ENCODE measurements around the gene ZCWPW1.

The ZCWPW1 gene

GRCh38 chr7:100432053-100432452, 3.5 kb upstream of the ZCWPW1 start:
- DNase-seq = no peak

- no peak for DNase-seq
Observed at GRCh38 chr7:100431286-100431735, 2.8 kb upstream of the ZCWPW1 start.

GRCh38 chr7:100430493-100431285, 2.2 kb upstream of the ZCWPW1 start:
- no peak for DNase-seq

DNA sequence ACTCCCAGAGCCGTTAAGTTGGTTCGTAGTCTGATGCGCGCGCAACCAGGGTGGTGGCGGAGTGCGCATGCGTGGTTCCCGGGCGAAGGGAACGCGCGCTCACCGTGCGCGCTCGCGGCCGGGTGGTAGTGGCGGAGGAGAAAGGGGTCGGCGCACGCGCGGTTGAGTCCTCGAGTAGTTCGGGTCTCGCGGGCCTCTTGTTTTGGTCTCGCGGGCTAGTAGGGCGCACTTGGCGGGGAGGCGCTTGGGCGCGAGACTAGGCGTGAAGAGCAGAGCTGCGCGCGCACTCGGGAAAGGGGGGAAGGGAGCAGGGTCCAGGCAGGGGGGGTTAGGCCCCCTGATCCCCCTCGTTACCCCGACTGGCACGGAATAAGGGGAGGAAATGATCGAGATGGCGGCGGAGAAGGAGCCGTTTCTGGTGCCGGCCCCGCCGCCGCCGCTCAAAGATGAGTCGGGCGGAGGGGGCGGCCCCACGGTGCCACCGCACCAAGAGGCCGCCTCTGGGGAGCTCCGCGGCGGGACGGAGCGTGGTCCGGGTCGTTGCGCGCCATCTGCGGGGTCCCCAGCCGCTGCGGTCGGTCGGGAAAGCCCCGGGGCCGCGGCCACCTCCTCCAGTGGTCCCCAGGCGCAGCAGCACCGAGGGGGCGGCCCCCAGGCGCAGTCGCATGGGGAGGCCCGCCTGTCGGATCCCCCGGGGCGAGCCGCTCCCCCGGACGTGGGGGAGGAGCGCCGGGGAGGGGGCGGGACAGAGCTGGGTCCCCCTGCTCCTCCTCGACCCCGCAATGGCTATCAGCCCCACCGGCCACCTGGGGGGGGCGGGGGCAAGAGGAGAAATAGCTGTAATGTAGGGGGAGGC, 1.4 kb upstream of the ZCWPW1 start, which contains the start of gene MEPCE:
Gene MEPCE (plus strand): TSS at position 195 of the 856 bp plus-strand sequence. CDS start 188 bp downstream, at position 383.
- peak; percentile 87 to 95 for DNase-seq

DNA sequence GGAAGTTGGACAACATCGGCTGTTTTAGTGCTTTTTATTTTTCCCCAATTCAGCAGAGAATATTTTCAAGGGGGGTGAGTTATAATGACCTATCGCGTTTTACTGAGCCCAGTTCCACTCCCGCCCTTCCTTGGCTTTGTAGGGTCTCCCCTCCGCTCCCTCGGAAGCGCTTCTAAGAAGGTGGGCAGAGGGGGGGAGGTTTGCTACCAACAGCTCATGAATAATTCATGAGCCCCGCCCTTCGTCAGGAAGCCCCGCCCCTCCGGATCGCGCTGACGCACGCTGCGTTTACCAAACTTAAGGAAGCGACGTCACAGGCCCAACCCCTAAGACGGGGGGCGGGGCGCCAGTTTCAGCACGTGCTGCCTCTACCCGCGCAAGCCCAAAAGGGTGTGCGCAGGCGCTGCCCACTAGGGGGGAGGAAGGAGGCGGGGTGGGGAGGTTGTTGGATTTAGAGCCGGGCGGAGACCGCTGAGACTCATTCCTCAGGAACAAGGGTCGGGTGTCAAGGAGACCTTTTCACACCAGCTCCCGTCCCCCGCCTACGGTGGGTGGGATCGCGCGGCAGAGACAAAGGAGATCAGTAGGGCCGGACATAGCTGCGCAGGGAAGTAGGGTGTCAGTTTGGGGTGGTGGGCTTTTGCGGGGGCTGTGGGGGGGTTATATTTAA, 599 bp upstream of the ZCWPW1 start:
- DNase-seq = peak; percentile 96 to 99

DNA sequence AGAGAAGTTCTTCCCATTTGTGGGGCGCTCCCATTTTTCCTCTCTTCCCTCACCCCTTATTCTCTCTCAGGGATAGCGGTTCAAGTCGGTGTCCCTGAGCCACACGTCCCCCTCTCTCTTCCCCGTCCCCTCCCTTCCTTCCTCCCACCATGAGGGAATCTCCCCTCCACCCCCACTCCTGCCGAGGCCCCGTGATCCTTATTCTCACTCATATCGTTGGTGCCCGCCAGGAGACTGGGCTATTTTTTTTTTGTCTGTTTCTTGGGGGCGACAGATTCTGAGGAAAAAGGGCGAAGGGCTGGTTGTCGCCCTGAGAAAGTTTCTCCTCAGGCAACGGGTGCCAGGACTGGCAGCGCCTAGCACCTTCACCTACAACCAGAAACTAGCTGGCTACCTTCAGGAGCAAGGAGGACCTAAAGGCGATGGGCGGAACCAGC, 723 bp downstream of the ZCWPW1 start:
- DNase-seq = no peak

- no peak for DNase-seq
Observed at GRCh38 chr7:100426516-100426915, 2.0 kb downstream of the ZCWPW1 start.

GRCh38 chr7:100425347-100425746, 3.2 kb downstream of the ZCWPW1 start:
- DNase-seq = no peak

- DNase-seq = no peak
Observed at GRCh38 chr7:100423315-100423714, 5.2 kb downstream of the ZCWPW1 start.

GRCh38 chr7:100419660-100420226, 8.8 kb downstream of the ZCWPW1 start:
- DNase-seq = no peak

DNA sequence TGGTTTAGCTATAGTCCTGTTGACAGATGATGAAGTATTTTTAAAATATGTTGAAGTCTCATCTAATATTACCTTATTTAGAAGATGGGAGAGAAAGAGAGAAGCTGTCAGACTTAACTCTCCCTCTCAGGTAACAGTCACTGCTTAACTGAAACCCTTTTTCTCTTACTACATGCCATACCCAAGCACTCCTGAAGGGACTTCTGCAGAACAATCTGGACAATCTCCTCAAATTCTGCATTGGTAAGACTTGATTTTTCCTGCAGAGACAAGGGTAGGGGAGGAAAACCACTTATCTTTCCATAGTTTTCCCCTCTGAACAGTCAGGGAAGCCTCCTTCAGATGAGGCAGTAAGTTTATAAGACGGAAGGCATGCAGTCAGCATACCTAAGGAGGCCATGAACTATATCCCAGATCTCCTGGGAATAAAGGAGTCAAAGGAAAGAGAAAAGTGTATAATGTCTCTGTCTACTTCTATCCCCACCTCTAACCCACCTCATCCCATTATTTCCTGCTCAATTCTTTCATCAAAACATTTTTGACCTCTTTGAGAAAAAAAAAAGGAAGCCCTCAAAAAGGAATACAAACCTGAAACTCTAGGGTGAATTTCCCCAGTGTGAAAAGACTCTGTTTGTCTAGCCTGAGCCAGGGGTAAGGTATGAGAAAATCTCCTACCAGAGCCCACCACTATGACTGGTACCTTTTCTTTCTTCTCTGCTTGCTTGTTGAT, 9.4 kb downstream of the ZCWPW1 start:
- DNase-seq = no peak

DNA sequence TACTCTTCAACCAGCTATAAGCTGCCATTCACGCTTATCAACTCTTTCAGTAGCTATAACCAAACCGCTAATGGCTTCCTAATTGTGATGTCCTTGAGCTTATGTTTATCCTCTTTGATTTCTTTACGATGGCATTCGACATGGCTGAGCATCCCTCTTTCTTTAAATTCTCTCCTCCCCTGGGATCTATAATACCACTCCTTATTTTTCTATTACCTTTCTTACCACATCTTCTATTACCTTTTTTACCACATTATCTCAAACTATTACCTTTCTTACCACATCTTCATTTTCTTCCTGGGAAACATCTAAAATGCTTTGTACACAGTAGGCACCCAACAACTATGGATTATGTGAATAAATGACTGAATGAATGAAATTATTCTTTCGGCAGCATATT, 13.1 kb downstream of the ZCWPW1 start:
- DNase-seq = no peak

DNA sequence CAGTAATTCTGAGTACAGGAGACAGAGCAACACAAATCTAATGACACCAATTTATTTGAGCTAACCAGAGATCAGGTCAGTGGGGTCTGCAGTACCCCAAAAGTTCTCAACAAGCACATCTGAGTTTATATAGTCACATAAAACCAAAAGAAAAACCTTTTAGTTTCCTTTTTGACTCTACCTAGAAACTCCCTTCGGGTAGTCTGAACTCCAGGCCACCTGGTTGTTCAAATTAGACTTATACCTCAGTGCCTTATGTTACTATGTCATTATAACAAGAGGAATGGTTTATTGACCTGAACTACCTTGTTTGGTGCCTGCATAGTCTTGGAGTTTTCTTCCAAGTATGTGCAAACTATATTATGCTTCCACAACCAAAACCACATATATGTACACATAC, 14.6 kb downstream of the ZCWPW1 start:
- no peak for DNase-seq

DNA sequence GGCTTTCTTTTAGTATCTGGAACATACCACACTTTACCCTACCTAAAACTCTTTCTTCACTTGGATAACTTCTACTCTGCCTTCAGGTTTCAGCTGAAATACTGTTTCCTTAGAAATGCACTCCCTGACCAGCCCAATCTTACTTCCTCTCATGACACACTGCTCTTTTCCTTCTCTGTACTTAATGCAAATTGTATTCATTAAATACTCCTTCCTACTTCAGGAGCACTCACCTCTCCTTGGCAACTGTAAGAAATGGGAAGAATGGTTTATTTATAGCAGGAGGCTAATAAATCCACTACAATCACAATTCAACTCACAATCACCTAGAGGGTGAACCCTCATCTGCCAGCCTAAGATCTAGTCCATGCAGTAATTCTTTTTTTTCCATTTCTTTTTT, 15.2 kb downstream of the ZCWPW1 start:
- DNase-seq = no peak

DNA sequence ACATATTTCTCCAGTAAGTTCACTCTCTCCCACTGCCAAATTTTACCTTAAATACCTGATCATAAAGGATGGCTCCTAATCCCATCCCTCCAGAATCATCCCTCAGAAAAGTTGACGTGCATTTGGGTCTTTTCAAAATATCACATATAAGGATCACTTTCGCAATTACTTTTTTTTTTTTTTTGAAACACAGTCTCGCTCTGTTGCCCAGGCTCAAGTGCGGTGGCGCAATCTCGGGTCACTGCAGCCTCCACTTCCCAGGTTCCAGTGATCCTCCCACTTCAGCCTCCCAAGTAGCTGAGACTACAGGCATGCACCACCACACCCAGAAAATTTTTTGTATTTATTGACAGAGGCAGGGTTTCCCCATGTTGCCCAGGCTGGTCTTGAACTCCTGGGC, 17.4 kb downstream of the ZCWPW1 start:
- DNase-seq = no peak

- peak; percentile 16 to 57 for DNase-seq
Observed at GRCh38 chr7:100407285-100408180, 21.0 kb downstream of the ZCWPW1 start.

GRCh38 chr7:100406767-100407166, 21.7 kb downstream of the ZCWPW1 start:
- no peak for DNase-seq

GRCh38 chr7:100402241-100402640, 26.3 kb downstream of the ZCWPW1 start:
- no peak for DNase-seq

- DNase-seq = no peak
Observed at GRCh38 chr7:100401811-100402210, 26.7 kb downstream of the ZCWPW1 start.

GRCh38 chr7:100400656-100401055, 27.8 kb downstream of the ZCWPW1 start:
- no peak for DNase-seq

DNA sequence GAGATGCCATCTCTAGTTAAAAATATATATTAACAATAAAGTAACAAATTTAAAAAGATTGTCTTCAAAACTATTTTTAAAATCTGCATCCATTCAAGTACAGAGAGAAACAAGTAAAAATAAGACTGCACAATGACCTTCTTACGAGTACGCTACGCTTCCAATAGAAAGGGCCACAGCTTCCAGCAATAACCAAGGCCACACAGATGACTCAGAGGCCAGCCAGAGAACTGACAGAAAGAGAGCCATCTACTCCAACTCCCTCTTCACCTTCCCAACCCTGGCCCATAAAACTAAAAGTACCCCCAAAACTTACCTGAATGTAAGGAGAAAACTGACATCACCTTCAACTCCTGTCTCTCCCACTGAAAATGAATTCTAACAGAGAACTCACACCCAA, 28.5 kb downstream of the ZCWPW1 start:
- no peak for DNase-seq
